Right renal cortex interstitium (tissue), 3 donors: ENCODE results near the gene KRT82. TPM values are rescaled to one million over a fixed set of nuclear protein-coding genes. Genes with fewer than 3 reads are reported as not detected.

Experiments used
- DNase-seq, 3 donors: peaks; one replicate each; pipeline ENCODE4 v3.0.0-alpha.2; 2013; ENCODE audit warnings: low read depth in 3 of 3, low spot score in 2 of 3
- polyA plus RNA-seq, 3 donors: library from polyadenylated mRNA; unstranded; fragments of 120-200 nt; gene quantifications; one replicate each; pipeline ENCODE4 v1.2.1, GENCODE V29; 2013; ENCODE audit not compliant: insufficient read length in 3 of 3

The KRT82 gene
- polyA plus RNA-seq, 3 donors, result not detected

- no peak for DNase-seq
These were observed 42.9 kb downstream of the KRT82 start for GRCh38 chr12:52363111-52363679.

- no peak for DNase-seq
These were observed 43.9 kb downstream of the KRT82 start for GRCh38 chr12:52362118-52362726.

DNA sequence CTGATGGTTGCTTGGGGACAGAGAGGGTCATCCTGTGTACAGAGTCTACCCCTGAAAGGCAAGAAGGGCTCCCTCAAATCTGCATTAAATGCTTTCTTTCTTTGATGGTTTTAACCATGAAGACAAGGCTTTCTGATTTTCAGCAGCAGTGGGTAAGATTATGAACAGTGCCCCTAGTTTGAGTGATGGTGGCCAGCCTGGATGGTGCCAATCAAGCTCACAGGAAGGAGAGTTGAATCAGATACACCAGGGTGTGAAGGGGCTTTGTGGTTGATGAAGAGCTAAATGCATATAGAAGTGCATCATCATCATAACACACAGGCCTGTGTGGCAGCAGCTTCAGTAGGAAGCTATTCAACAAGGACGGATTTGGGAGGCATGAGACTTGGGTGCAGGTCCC is 44.6 kb downstream of the KRT82 start:
- no peak for DNase-seq

DNA sequence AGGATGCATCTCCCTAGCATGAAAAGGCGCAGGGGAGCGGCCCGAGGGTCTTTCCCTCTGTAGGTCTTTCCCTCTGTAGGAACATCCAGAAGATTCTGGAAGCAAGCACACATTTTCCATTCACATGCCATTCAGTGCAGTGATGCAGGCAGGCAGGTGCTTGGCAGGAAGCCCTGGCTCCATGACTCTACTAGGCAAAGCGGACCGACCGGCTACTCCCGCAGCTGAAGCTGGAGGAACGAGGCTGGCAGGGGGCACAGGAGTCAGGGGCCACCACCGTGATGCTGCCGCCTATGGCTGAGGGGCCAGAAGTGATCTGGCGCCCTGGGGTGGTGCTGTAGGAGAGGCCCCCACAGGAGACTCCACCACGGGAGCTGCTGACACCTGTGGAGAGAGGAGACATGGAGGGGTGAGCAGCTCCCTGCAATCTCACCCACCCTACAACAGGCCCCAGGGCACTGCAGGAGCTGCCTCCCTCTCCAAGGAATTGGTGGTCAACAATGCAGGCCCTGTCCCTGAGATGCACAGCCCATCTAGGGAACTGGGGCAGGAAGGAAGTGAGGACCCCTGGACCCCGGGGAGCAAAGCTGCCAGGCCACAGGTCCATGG is 45.4 kb downstream of the KRT82 start:
- DNase-seq, result no peak

- DNase-seq, result no peak
These were observed 46.0 kb downstream of the KRT82 start for GRCh38 chr12:52360106-52360662.

DNA sequence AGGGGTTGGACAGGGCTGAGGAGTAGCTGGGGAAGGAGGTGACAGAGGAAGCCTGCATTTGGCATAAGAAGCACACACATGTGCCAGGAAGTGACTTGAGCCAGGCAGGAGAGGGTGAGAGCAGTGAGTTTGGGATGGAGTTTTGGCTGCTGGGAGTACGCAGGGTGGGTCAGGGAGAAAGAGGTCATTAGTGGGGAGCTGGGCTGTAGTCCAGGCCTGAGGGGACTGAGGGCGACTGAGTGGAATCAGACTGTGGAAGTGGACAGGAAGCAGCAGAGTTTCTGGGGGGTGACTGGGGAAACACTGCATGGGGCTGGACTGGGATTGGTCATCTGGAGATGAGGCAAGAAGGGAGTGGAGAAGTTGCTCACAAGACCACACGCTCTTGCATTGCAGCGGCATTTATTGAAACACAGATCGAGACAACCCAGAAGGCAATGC is 46.5 kb downstream of the KRT82 start:
- no peak for DNase-seq

GRCh38 chr12:52358575-52359350 is 47.4 kb downstream of the KRT82 start:
- no peak for DNase-seq

- no peak for DNase-seq
These were observed 49.2 kb downstream of the KRT82 start for GRCh38 chr12:52356762-52357580.

GRCh38 chr12:52356031-52356761 is 49.9 kb downstream of the KRT82 start:
- no peak for DNase-seq

DNA sequence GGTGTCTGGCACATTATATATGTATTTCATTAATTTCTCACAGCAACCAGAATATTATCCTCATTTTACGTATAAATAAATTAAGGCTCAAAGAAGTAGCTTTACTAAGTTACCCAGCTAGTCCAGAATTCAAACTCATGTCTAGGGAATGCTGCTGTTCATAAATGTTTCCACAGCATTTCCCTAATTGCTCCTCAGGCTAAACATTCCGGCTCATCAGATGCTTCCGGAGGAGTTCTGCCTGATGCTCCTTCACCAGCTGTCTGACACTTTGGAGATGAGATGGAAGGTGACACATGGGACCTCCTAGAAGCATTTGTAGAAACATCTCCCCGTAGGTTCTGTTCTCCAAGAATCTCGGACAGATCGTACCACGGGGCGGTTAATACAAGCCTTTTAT is 51.0 kb downstream of the KRT82 start:
- no peak for DNase-seq

- no peak for DNase-seq
These were observed 51.9 kb downstream of the KRT82 start for GRCh38 chr12:52354200-52354599.

DNA sequence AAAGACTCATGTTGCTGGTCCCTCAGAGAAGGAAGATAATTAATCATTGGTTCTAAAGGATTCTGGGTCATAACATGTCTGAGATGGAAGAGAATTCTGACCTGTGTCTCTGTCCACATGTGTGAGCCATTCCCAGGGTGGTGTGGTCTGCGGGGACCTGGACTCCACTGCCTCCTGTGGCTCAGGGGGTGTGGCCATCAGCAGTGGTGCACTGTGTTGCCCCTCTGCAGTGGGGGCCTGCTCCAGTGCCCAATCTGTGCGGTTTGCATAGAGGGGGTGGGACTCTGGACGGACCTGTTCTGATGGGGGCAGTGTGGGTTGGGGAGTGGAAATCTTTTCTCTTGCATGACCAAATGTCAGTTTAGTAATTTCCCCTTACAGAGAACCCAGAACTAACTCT is 52.4 kb downstream of the KRT82 start:
- no peak for DNase-seq

DNA sequence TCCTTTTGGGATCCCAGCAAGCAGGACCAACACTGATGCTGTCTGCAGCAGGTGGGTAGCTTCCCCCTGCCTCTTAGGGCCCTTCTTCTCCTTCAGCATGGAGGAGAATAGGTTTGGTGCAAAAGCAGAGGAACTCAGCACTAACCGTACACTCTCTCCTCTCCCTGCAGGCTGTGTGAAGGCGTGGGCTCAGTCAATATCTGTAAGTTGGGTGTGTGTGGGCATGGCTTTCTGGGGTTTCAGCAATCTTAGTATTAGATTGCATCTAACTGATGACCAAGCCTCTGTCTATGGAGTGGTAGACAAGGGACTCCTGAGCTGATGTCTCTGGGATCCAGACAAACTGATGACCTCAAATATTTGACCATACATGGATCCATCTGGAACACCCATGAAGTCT is 53.2 kb downstream of the KRT82 start:
- no peak for DNase-seq

- no peak for DNase-seq
These were observed 54.7 kb downstream of the KRT82 start for GRCh38 chr12:52351196-52352059.

GRCh38 chr12:52350786-52351185 is 55.3 kb downstream of the KRT82 start:
- no peak for DNase-seq

DNA sequence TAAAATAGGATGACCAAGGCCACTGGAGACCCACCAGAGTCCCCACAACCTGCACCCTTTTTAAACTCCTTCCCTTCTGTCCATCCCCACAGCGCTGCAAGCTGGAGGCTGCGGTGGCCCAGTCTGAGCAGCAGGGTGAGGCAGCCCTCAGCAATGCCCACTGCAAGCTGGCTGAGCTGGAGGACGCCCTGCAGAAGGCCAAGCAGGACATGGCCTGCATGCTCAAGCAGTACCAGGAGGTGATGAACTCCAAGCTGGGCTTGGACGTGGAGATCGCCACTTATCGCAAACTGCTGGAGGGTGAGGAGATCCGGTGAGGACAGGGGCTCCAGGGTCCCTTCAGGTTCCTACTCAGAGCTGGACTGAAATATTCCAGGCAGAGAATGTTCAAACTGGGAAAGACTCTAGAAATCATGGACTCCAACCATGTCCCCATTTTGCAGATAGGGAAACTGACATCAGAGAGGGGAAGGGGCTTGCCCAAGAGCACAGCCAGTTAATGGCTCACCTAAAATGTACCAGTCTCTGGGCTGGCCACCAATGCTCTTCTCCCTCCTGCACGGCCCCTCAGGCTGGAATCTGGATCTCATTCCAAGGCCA is 56.0 kb downstream of the KRT82 start:
- no peak for DNase-seq

GRCh38 chr12:52349196-52349595 is 56.9 kb downstream of the KRT82 start:
- DNase-seq, result no peak
